ENCODE data around the gene PEDS1. TPM values are rescaled to one million over a fixed set of nuclear protein-coding genes. Genes with fewer than 3 reads are reported as not detected.

The PEDS1 gene
- total and polyA plus RNA-seq, 2 of the 13 experiments (the other 11 are each of a cell fraction or from before 2014, with no cell fraction given) = 30.5 to 93.9 TPM

- TF ChIP-seq PCBP1 (IDR thresholded peaks at IDR 0.05; ENCODE audit: borderline replicate concordance, low read depth, low read length) (0 out of 2 replicates have a peak, but pooled peaks have one; percentile 58), THRA (CRISPR knock-in tag; IDR thresholded peaks at IDR 0.05; ENCODE audit: borderline replicate concordance) (no peak), ZNF460 (CRISPR knock-in tag; IDR thresholded peaks at IDR 0.05; ENCODE audit: borderline replicate concordance) (no peak), SNAPC4 (CRISPR knock-in tag; IDR thresholded peaks at IDR 0.05) (0 out of 2 replicates have a peak, but pooled peaks have one; percentile 55), ZC3H13 (CRISPR knock-in tag; IDR thresholded peaks at IDR 0.05) (peak; percentile 95), SSRP1 (CRISPR knock-in tag; IDR thresholded peaks at IDR 0.05) (peak; percentile 29; the same call in 1 of the 2 replicates), SPEN (CRISPR knock-in tag; IDR thresholded peaks at IDR 0.05; ENCODE audit: low read depth) (peak; percentile 19; the same call in 1 of the 2 replicates), SAP130 (CRISPR knock-in tag; IDR thresholded peaks at IDR 0.05; ENCODE audit: low read depth) (peak; percentile 19; the same call in 1 of the 2 replicates), ZNF737 (CRISPR knock-in tag; IDR thresholded peaks at IDR 0.05; ENCODE audit: borderline replicate concordance) (no peak), ZSCAN31 (CRISPR knock-in tag; IDR thresholded peaks at IDR 0.05; ENCODE audit: low read depth) (no peak), RNF2 (conservative IDR thresholded peaks at IDR 0.05; ENCODE audit: low read depth) (0 out of 2 replicates have a peak, but pooled peaks have one; percentile 22), JARID2 (CRISPR knock-in tag; IDR thresholded peaks at IDR 0.05; ENCODE audit: insufficient replicate concordance) (peak; percentile 30), KDM5B (CRISPR knock-in tag; IDR thresholded peaks at IDR 0.05; ENCODE audit: borderline replicate concordance) (peak; percentile 38; the same call in 1 of the 2 replicates), ZNF703 (CRISPR knock-in tag; IDR thresholded peaks at IDR 0.05; ENCODE audit: borderline replicate concordance) (no peak), NR0B2 (CRISPR knock-in tag; IDR thresholded peaks at IDR 0.05) (peak; percentile 74), PAWR (CRISPR knock-in tag; IDR thresholded peaks at IDR 0.05; ENCODE audit: borderline replicate concordance) (no peak), NRL (CRISPR knock-in tag; IDR thresholded peaks at IDR 0.05; ENCODE audit: borderline replicate concordance) (0 out of 2 replicates have a peak, but pooled peaks have one; percentile 63), SRY (CRISPR knock-in tag; IDR thresholded peaks at IDR 0.05) (0 out of 2 replicates have a peak, but pooled peaks have one; percentile 71), AGO2 (optimal IDR thresholded peaks at IDR 0.05; ENCODE audit: low read depth, low read length) (peak; percentile 92)
- TF ChIP-seq, protein P1, sequence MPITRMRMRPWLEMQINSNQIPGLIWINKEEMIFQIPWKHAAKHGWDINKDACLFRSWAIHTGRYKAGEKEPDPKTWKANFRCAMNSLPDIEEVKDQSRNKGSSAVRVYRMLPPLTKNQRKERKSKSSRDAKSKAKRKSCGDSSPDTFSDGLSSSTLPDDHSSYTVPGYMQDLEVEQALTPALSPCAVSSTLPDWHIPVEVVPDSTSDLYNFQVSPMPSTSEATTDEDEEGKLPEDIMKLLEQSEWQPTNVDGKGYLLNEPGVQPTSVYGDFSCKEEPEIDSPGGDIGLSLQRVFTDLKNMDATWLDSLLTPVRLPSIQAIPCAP (CRISPR knock-in tag; IDR thresholded peaks at IDR 0.05; ENCODE audit: low read depth) = no peak
These were observed 40.4 kb upstream of the PEDS1 start (continued) for GRCh38 chr20:50193836-50194421.

Data from HepG2 (cell line).